Ectodermal cell (in vitro differentiated cells): ENCODE data around the gene MTCH2. TPM values are rescaled to one million over a fixed set of nuclear protein-coding genes. Genes with fewer than 3 reads are reported as not detected.
A peak's percentile ranks its signal among the peaks of the same experiment; 100 is the strongest.
"Not testable (repeated sequence)": the region's sequence is repeated elsewhere in the genome, so short reads cannot be mapped to it uniquely, and the experiment has no call there.

Experiments used
- H3K27ac ChIP-seq: 2 replicates; pipeline ENCODE4 v1.7.0; 2013; ENCODE audit warnings: mild to moderate bottlenecking, low read depth, low read length; ENCODE audit not compliant: insufficient read depth, poor library complexity, severe bottlenecking
- H3K27me3 ChIP-seq: 2 replicates; pipeline ENCODE4 v1.7.0; 2013; ENCODE audit warnings: mild to moderate bottlenecking, low read length; ENCODE audit not compliant: insufficient read depth, control insufficient read depth, poor library complexity, severe bottlenecking
- H3K36me3 ChIP-seq: one replicate; pipeline ENCODE4 v1.7.0; 2013; ENCODE audit warnings: low read length; ENCODE audit not compliant: control insufficient read depth, insufficient read depth
- H3K4me1 ChIP-seq: one replicate; pipeline ENCODE4 v1.7.0; 2013; ENCODE audit warnings: low read length; ENCODE audit not compliant: control insufficient read depth, insufficient read depth
- H3K4me3 ChIP-seq: 2 replicates; pipeline ENCODE4 v1.7.0; 2013; ENCODE audit warnings: low read depth, low read length, control low read depth; ENCODE audit not compliant: insufficient read depth
- H3K9me3 ChIP-seq: 2 replicates; pipeline ENCODE4 v1.7.0; 2013; ENCODE audit warnings: mild to moderate bottlenecking, low read length, moderate library complexity; ENCODE audit not compliant: control insufficient read depth
- WGBS, 2 experiments: methylation state at CpG; one replicate each; pipeline ENCODE4 v1.1.7; 2013; ENCODE audit warnings: missing lambda C conversion rate in 2 of 2; 5-methylcytosine and 5-hydroxymethylcytosine counted together
- polyA plus RNA-seq, 4 experiments: library from polyadenylated mRNA; stranded (reverse); fragments of 50-300 nt; gene quantifications; one replicate each; pipeline ENCODE4 v1.2.3, GENCODE V29; 2013

Gene MTCH2
- 108 TPM for polyA plus RNA-seq (2013, experiment 1 of 4)
- 108 TPM for polyA plus RNA-seq (2013, experiment 2 of 4)
- 83.1 TPM for polyA plus RNA-seq (2013, experiment 3 of 4)
- polyA plus RNA-seq (2013, experiment 4 of 4), result 83.0 TPM

DNA sequence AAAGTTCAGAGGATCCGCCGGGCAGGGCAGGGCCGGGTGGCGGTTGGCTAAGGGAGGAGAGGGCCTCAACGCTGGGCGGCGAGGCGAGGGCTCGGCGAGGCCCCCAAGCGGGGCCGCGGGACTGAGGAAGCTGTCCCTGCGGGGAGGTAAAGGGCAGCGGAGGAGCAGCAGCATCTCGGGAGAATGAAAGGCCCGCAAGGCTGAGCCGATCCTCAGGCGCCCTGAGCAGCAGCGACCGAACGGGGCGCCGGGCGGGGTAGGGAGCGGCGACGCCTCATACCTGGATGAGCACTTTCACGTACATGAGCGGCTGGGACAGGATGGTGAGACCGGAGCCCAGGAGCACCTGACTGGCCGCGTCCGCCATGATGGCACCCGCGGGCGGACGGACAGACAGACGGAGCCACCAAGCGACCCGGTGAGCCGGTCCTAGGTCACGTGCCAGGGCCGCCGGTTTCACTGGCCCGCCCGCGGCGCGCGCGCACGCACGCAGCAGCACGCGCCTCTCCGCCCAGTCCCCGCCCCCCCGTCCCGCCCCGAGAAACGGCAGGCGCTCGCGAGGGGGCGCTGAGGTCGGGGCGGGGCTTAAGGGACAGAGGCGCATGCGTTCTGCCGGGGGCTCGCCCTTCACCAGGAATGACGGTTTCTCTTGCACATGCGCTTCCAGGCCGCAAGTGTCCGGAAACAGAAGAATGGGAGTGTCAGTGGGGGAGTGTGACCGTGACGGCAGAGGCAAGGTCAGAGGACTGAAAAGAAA, at the start of gene MTCH2:
Gene MTCH2 (minus strand): TSS at position 461 of the 757 bp plus-strand sequence. CDS start 94 bp downstream, at position 367.
- Histone ChIP-seq H3K9me3 (no peaks in the 10 kb centered on the region), H3K36me3 (no peaks in the 10 kb centered on the region), H3K27ac (peak within 1 kb of the TSS; percentile 76), H3K4me1 (peaks cover 5% of the 10 kb centered on the region), H3K27me3 (no peaks in the 10 kb centered on the region), H3K4me3 (peak within 1 kb of the TSS; percentile 61)
- 0% methylated on average over 78 of the region's 78 CpGs for WGBS, 2 experiments

- no peak overlapping the region for H3K4me3 ChIP-seq
- no peaks in the 10 kb centered on the region for H3K36me3 ChIP-seq
- no peaks in the 10 kb centered on the region for H3K9me3 ChIP-seq
- no peaks in the 10 kb centered on the region for H3K4me1 ChIP-seq
- 75 to 83% methylated on average over 2 of the region's 2 CpGs for WGBS, 2 experiments
- no peak overlapping the region for H3K27ac ChIP-seq
- no peaks in the 10 kb centered on the region for H3K27me3 ChIP-seq
These were observed 49.6 kb upstream of the MTCH2 start for GRCh38 chr11:47691979-47692378.

DNA sequence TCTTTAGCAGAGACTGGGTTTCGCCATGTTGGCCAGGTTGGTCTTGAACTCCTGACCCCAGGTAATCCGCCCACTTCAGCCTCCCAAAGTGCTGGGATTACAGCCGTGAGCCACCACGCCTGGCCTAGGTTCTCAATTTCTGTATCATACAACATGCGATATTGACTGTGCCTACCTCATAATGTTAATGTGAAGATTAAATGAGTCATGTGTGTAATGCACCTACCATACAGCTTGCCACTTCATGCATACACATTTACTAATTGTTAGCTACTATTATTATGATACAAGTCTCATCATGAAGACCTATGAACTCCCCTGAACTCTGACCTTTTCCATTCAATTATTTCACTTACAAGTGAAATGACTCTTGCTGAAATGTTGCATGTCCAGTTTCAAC, 47.1 kb upstream of the MTCH2 start:
- Histone ChIP-seq H3K4me1 (no peaks in the 10 kb centered on the region), H3K27me3 (no peaks in the 10 kb centered on the region), H3K4me3 (no peak overlapping the region), H3K9me3 (no peaks in the 10 kb centered on the region), H3K36me3 (no peaks in the 10 kb centered on the region), H3K27ac (no peak overlapping the region)
- WGBS, 2 experiments, result 96 to 97% methylated on average over 5 of the region's 5 CpGs

DNA sequence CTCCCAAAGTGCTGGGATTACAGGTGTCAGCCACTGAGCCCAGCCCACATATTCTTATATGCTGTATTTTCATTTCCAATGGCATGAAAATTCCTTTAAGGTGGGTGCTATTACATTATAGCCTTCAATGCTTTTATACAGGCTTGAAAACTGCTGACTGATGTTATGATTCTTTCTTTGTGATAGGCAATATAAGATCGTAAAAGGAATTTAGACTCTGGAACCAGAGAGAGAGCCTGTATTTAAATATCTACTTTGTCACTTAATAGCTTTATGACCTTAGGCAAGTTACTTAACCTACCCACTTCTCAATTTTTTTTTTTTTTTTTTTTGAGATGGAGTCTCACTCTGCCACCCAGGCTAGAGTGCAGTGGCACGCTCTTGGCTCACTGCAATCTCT, 46.6 kb upstream of the MTCH2 start:
- no peaks in the 10 kb centered on the region for H3K9me3 ChIP-seq
- H3K4me3 ChIP-seq, result no peak overlapping the region
- 78 to 96% methylated on average over 2 of the region's 2 CpGs for WGBS, 2 experiments
- H3K27ac ChIP-seq, result no peak overlapping the region
- H3K27me3 ChIP-seq, result no peaks in the 10 kb centered on the region
- H3K36me3 ChIP-seq, result no peaks in the 10 kb centered on the region
- H3K4me1 ChIP-seq, result no peaks in the 10 kb centered on the region

DNA sequence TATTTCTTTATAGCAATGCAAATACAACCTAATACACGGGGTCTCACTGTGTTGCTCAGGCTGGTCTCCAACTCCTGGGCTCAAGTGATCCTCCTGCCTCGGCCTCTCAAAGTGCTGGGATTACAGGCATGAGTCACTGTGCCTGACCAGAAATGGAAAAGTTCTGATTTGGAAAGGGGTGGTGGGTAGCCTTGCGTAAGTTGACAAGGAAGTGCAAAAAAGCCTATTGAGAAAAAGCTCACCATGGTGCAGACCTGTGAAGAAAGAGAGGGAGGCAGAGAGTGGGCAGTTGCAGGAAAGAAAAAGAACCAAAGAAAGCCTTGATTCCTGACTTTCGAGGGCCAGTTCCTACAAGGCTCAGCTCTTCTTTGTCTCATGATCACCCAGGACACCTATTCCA, 45.8 kb upstream of the MTCH2 start:
- Histone ChIP-seq H3K9me3 (no peaks in the 10 kb centered on the region), H3K4me3 (no peak overlapping the region), H3K27ac (no peak overlapping the region), H3K36me3 (no peaks in the 10 kb centered on the region), H3K27me3 (no peaks in the 10 kb centered on the region), H3K4me1 (no peaks in the 10 kb centered on the region)
- 89 to 91% methylated on average over 4 of the region's 4 CpGs for WGBS, 2 experiments

GRCh38 chr11:47686704-47687103, 44.3 kb upstream of the MTCH2 start:
- 93 to 97% methylated on average over 3 of the region's 3 CpGs for WGBS, 2 experiments
- not testable (repeated sequence) for H3K27me3 ChIP-seq, H3K27ac ChIP-seq, H3K36me3 ChIP-seq, H3K4me1 ChIP-seq, H3K9me3 ChIP-seq, H3K4me3 ChIP-seq

GRCh38 chr11:47686151-47686550, 43.8 kb upstream of the MTCH2 start:
- H3K27me3 ChIP-seq, result no peaks in the 10 kb centered on the region
- WGBS, 2 experiments, result 90 to 91% methylated on average over 1 of the region's 1 CpG

GRCh38 chr11:47675851-47676250, 33.5 kb upstream of the MTCH2 start:
- no peak overlapping the region for H3K4me3 ChIP-seq
- H3K4me1 ChIP-seq, result no peaks in the 10 kb centered on the region
- H3K36me3 ChIP-seq, result no peaks in the 10 kb centered on the region
- WGBS, 2 experiments, result 91 to 94% methylated on average over 2 of the region's 2 CpGs
- H3K9me3 ChIP-seq, result no peaks in the 10 kb centered on the region
- H3K27me3 ChIP-seq, result no peaks in the 10 kb centered on the region
- no peak overlapping the region for H3K27ac ChIP-seq

More at GRCh38 chr11:47686151-47686550, 43.8 kb upstream of the MTCH2 start:
- no peak overlapping the region for H3K4me3 ChIP-seq
- H3K36me3 ChIP-seq, result no peaks in the 10 kb centered on the region
- H3K9me3 ChIP-seq, result no peaks in the 10 kb centered on the region
- no peak overlapping the region for H3K27ac ChIP-seq
- no peaks in the 10 kb centered on the region for H3K4me1 ChIP-seq

GRCh38 chr11:47672283-47672730, 29.9 kb upstream of the MTCH2 start:
- Histone ChIP-seq H3K4me1 (no peaks in the 10 kb centered on the region), H3K27ac (no peak overlapping the region), H3K36me3 (no peaks in the 10 kb centered on the region), H3K9me3 (no peaks in the 10 kb centered on the region), H3K27me3 (no peaks in the 10 kb centered on the region), H3K4me3 (no peak overlapping the region)
- 95 to 96% methylated on average over 5 of the region's 5 CpGs for WGBS, 2 experiments

- no peak overlapping the region for H3K27ac ChIP-seq
- H3K9me3 ChIP-seq, result no peaks in the 10 kb centered on the region
- WGBS, 2 experiments, result 92 to 96% methylated on average over 6 of the region's 6 CpGs
- no peak overlapping the region for H3K4me3 ChIP-seq
- H3K27me3 ChIP-seq, result no peaks in the 10 kb centered on the region
- no peaks in the 10 kb centered on the region for H3K4me1 ChIP-seq
- H3K36me3 ChIP-seq, result no peaks in the 10 kb centered on the region
These were observed 27.5 kb upstream of the MTCH2 start for GRCh38 chr11:47669856-47670255.
